ENCODE measurements around the gene BFSP2. TPM values are rescaled to one million over a fixed set of nuclear protein-coding genes. Genes with fewer than 3 reads are reported as not detected.
"Not testable (repeated sequence)": the region's sequence is repeated elsewhere in the genome, so short reads cannot be mapped to it uniquely, and the experiment has no call there.

BFSP2 gene
- total RNA-seq, 2 donors from 2014 or later = not detected

- intact Hi-C loops (cut with DNase I); H3K36me3 ChIP-seq; H3K4me3 ChIP-seq; DNase-seq (ENCODE audit: low spot score); H3K27me3 ChIP-seq (replicated peaks; ENCODE audit: insufficient read depth); H3K27ac ChIP-seq; H3K9me3 ChIP-seq; H3K4me1 ChIP-seq (replicated peaks): not testable (repeated sequence)
- TF ChIP-seq POLR2AphosphoS5 (IDR thresholded peaks at IDR 0.05) = peak; percentile 62
- WGBS = 65% methylated on average over 3 of the region's 3 CpGs
Measured at GRCh38 chr3:133523758-133524157, 123.9 kb downstream of the BFSP2 start.

Other genes starting within 250 kb of the BFSP2 start
- 100 to 1,000 TPM in 1 of 2 donors, 10 to 100 TPM in 1; 68.8 to 105 TPM for gene CDV3, start 173.6 kb downstream of the BFSP2 start, total RNA-seq